ENCODE measurements around the gene MGRN1. TPM values are rescaled to one million over a fixed set of nuclear protein-coding genes. Genes with fewer than 3 reads are reported as not detected.

Gene MGRN1
- total RNA-seq, 2 donors from 2014 or later = 56.0 to 64.5 TPM

DNA sequence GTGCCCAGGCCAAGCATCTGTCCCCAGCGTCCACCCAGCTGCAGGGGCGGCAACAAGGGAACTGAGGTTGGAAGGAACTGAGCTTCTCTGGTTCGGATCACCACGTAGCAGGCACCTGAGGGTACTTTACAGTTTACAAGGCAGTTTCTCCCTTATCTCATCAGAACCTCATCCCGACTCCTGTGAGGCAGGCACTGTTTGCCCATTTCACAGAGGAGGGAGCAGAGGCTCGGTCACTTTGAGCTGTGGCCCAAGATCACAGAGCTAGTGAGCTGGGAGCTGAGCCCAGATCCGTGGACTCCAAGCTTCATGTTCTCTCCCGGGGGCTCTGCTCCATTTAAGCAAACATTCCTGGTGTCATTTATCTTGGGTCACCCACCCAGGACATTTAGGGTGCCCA is 25.1 kb upstream of the MGRN1 start:
- Histone ChIP-seq H3K4me3 (no peak overlapping the region), H3K27me3 (replicated peaks; ENCODE audit: insufficient read depth) (no peaks in the 10 kb centered on the region), H3K9me3 (no peaks in the 10 kb centered on the region), H3K4me1 (ENCODE audit: control insufficient read depth in 1 of 2, low read depth in 2 of 2) (peaks cover 8 to 18% of the 10 kb centered on the region in 2 donors), H3K36me3 (no peaks in the 10 kb centered on the region), H3K27ac (no peak overlapping the region)
- ATAC-seq (ENCODE audit: insufficient number of reproducible peaks, low FRiP score, low read depth) (no peak), DNase-seq (ENCODE audit: low spot score) (no peak)
- TF ChIP-seq, protein P1, sequence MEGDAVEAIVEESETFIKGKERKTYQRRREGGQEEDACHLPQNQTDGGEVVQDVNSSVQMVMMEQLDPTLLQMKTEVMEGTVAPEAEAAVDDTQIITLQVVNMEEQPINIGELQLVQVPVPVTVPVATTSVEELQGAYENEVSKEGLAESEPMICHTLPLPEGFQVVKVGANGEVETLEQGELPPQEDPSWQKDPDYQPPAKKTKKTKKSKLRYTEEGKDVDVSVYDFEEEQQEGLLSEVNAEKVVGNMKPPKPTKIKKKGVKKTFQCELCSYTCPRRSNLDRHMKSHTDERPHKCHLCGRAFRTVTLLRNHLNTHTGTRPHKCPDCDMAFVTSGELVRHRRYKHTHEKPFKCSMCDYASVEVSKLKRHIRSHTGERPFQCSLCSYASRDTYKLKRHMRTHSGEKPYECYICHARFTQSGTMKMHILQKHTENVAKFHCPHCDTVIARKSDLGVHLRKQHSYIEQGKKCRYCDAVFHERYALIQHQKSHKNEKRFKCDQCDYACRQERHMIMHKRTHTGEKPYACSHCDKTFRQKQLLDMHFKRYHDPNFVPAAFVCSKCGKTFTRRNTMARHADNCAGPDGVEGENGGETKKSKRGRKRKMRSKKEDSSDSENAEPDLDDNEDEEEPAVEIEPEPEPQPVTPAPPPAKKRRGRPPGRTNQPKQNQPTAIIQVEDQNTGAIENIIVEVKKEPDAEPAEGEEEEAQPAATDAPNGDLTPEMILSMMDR (IDR thresholded peaks at IDR 0.05) = no peak

DNA sequence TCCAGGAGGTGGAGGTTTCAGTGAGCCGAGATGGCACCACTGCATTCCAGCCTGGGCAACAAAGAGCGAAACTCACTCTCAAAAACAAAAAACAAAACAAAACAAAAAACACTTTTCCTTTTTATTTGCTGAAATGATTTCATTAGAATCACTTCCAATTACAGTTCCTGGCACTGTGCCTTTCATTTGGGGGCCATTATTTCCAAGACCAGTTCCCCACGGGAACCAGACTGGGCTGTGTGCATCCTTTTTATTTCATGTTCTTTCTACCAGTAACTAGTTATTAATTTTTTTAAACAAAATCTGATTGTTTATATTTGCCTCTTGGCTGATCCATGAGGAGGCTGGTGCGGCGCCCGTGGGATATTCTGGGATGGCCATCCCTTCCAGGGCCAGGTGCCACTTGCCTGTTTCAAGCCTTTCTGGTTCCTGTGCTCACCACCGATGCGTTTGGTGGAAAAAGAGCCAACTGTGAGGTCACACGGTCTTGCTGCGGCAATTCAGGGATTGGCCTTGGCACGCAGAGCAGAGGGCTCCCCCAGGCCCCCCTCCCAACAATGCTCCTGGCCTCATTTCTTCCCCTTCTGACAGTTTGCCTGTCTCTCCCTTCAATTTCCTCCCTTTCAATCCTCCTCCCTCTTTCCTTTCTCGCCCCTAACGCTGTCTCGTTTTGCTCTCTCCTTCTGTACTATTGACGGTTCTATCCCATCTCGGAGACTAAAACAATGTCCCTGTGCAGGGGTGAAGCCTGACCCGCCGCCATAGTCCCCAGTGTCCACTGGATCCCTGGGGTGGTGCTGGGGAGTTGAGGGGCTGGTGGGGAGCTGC is 23.4 kb upstream of the MGRN1 start:
- H3K36me3 ChIP-seq = no peaks in the 10 kb centered on the region
- TF ChIP-seq, protein P1 (IDR thresholded peaks at IDR 0.05) = no peak
- H3K4me3 ChIP-seq = no peak overlapping the region
- ATAC-seq (ENCODE audit: insufficient number of reproducible peaks, low FRiP score, low read depth) (no peak), DNase-seq (ENCODE audit: low spot score) (no peak)
- H3K27ac ChIP-seq = no peak overlapping the region
- no peaks in the 10 kb centered on the region for H3K9me3 ChIP-seq
- H3K27me3 ChIP-seq (replicated peaks; ENCODE audit: insufficient read depth) = no peaks in the 10 kb centered on the region
- H3K4me1 ChIP-seq (ENCODE audit: control insufficient read depth in 1 of 2, low read depth in 2 of 2) = peaks cover 8 to 26% of the 10 kb centered on the region in 2 donors

DNA sequence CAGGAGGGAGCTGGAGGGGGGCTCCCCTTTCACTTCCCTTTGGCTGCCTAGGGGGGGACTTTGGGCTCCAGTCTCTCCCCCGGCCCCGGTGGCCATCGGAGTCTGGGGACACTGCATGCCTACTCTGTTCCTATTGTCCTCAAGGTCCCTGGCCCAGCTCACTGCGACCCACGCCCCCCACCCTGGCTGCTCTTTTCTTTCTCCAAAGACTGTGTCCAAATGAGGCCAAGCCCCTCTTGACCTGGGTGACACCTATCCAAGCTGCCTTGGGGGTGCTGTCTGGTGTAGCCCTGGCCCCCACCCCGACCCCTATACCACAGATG is 22.8 kb upstream of the MGRN1 start:
- Histone ChIP-seq H3K36me3 (no peaks in the 10 kb centered on the region), H3K4me3 (no peak overlapping the region), H3K9me3 (no peaks in the 10 kb centered on the region), H3K27me3 (replicated peaks; ENCODE audit: insufficient read depth) (no peaks in the 10 kb centered on the region), H3K4me1 (ENCODE audit: control insufficient read depth in 1 of 2, low read depth in 2 of 2) (peaks cover 8 to 26% of the 10 kb centered on the region in 2 donors), H3K27ac (no peak overlapping the region)
- TF ChIP-seq, protein P1 (IDR thresholded peaks at IDR 0.05) = no peak
- DNase-seq (ENCODE audit: low spot score) (no peak), ATAC-seq (ENCODE audit: insufficient number of reproducible peaks, low FRiP score, low read depth) (no peak)

DNA sequence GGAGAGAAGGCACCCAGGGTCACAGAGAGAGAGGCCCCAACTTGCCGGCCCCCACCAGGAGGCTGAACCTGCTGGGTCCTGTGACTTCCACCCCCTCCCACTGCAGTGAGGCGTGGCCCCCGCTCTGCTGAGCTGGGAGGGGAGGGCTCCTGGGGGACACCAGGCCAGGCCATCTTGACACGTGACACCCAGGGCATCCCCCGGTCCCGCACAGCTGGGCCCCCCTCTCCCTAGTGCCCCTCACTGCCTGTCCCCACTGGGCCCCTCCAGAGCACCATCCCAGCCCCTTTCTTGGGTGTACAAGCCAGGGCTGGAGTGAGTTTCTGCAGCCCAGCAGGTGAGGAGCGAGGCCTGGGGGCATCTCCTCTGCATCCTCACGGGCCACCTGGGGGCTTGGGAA is 22.3 kb upstream of the MGRN1 start:
- TF ChIP-seq, protein P1 (IDR thresholded peaks at IDR 0.05) = no peak

DNA sequence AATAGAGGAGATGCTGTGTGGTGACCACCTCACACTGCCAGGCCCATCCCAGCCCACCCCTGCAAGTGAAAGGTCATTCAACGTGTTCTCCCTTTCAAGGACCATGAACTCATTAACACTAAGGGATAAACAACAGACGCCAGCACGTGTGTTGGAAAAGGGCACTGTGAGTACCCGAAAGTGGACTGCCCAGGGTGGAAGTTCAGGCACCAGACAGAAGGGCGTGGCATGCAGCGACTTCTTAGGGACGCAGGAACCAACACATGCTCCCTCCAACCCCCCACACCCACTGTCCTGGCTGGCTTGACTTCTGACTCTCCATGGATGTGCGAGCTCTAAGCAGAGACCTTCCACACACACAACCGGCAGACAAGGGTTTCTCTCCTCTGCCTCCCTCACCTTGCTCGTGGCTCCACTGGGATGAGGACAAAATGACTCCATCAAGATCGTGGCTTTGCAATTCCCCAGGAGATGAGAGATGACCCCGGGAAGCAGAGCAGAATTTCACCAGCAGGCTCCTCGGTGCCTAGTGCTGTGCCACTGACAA is 20.9 kb upstream of the MGRN1 start:
- DNase-seq (ENCODE audit: low spot score) = no peak
- TF ChIP-seq, protein P1 (IDR thresholded peaks at IDR 0.05) = no peak
- H3K4me3 ChIP-seq = no peak overlapping the region
- no peaks in the 10 kb centered on the region for H3K27me3 ChIP-seq (replicated peaks; ENCODE audit: insufficient read depth)
- H3K36me3 ChIP-seq = peaks cover 7% of the 10 kb centered on the region
- H3K9me3 ChIP-seq = no peaks in the 10 kb centered on the region
- no peak overlapping the region for H3K27ac ChIP-seq
- H3K4me1 ChIP-seq (ENCODE audit: control insufficient read depth in 1 of 2, low read depth in 2 of 2) = peaks cover 8 to 26% of the 10 kb centered on the region in 2 donors
- ATAC-seq (ENCODE audit: insufficient number of reproducible peaks, low FRiP score, low read depth) = no peak

More for the DNA sequence above, 22.3 kb upstream of the MGRN1 start:
- Histone ChIP-seq H3K9me3 (no peaks in the 10 kb centered on the region), H3K4me3 (no peak overlapping the region), H3K27me3 (replicated peaks; ENCODE audit: insufficient read depth) (no peaks in the 10 kb centered on the region), H3K36me3 (no peaks in the 10 kb centered on the region), H3K4me1 (ENCODE audit: control insufficient read depth in 1 of 2, low read depth in 2 of 2) (peaks cover 8 to 26% of the 10 kb centered on the region in 2 donors), H3K27ac (no peak overlapping the region)
- DNase-seq (ENCODE audit: low spot score) = no peak
- no peak for ATAC-seq (ENCODE audit: insufficient number of reproducible peaks, low FRiP score, low read depth)

Data from thoracic aorta (tissue), 2 donors.